Measurements from ENCODE around the gene CEP290.

GRCh38 chr12:88163371-88163770 lies 21.5 kb upstream of the CEP290 start:
- TF ChIP-seq POLR2A (IDR thresholded peaks at IDR 0.05) (no peak), CTCF (IDR thresholded peaks at IDR 0.05) (no peak), POLR2AphosphoS5 (IDR thresholded peaks at IDR 0.05) (no peak), EP300 (IDR thresholded peaks at IDR 0.05) (no peak)

All from upper lobe of left lung (tissue), 4 donors.